ENCODE results near the gene NMRK2. TPM values are rescaled to one million over a fixed set of nuclear protein-coding genes. Genes with fewer than 3 reads are reported as not detected.

The NMRK2 gene
- total RNA-seq, 1 experiment from 2014 or later = not detected

DNA sequence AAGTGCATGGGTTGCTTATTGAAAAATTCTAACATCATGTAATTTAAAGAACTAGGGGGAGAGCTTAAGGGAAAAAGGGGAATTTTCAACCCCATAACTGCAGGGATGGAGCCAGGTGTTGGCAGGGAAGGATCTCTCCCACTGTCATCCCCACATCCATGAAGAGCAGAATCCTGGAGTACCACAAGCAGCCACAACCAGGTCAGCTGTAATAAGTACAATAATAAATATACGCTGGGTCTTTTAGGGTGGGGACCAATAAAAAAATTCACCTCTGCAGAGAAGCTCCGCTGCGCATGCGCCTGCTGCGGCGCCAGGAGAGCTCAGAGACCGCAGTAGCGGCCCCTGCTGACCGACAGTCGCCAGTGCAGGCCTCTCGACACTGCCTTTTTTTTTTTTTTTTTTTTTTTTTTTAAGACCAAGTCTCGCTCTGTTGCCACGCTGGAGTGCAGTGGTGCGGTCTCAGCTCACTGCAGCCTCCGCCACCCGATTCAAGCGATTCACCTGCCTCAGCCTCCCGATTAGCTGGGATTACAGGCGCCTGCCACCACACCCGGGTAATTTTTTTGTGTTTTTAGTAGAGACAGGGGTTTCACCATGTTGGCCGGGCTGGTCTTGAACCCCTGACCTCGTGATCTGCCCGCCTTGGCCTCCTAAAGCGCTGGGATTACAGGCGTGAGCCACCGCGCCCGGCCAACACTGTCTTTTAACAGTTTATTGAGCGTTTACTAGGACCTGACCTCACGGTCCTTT is 54.9 kb downstream of the NMRK2 start:
- Histone ChIP-seq H3K79me2 (ENCODE audit: insufficient read depth, low read length) (peaks cover 25% of the 10 kb centered on the region), H3K4me1 (ENCODE audit: control insufficient read depth in 1 of 2, insufficient read depth in 2 of 2, low read length in 2 of 2) (peaks cover 22 to 48% of the 10 kb centered on the region in 2 experiments), H2AFZ (ENCODE audit: low read depth, low read length, poor library complexity, severe bottlenecking) (peak overlapping the region; percentile 95), H4K20me1 (ENCODE audit: insufficient read depth) (peaks cover 20% of the 10 kb centered on the region; the same call in 1 of the 2 replicates), H3K36me3 (ENCODE audit: control insufficient read depth in 1 of 2, insufficient read depth in 2 of 2, low read length in 2 of 2) (peaks cover 11 to 21% of the 10 kb centered on the region in 2 experiments), H3K27ac (ENCODE audit: low read depth, low read length) (peak overlapping the region; percentile 98), H3K9me2 (ENCODE audit: insufficient read depth) (no peaks in the 10 kb centered on the region), H3K4me3 (replicated peaks in 1 of 2; ENCODE audit: low read depth in 1 of 2, low read length in 2 of 2) (peak overlapping the region; percentile 95), H3K4me2 (ENCODE audit: low read length) (peak overlapping the region; percentile 84), H3K9ac (ENCODE audit: low read length) (peak overlapping the region; percentile 99), H3K9me3 (ENCODE audit: control insufficient read depth in 1 of 2, insufficient read depth in 1 of 2, low read depth in 1 of 2, low read length in 2 of 2) (no peaks in the 10 kb centered on the region), H3K27me3 (ENCODE audit: insufficient read depth, low read length) (no peaks in the 10 kb centered on the region)
- POLR2A ChIA-PET = interaction anchor here (0.6 to 1.7 kb wide), 11 partner anchors 9 to 712 kb away, joined by 3 to 8 read pairs (median 4); partner anchors contain the start of genes DAPK3 and PIAS4
- TF ChIP-seq CBX3 (IDR thresholded peaks at IDR 0.05; ENCODE audit: low read depth) = peak; percentile 56; the same call in 1 of the 2 replicates
- TF ChIP-seq, protein P1, sequence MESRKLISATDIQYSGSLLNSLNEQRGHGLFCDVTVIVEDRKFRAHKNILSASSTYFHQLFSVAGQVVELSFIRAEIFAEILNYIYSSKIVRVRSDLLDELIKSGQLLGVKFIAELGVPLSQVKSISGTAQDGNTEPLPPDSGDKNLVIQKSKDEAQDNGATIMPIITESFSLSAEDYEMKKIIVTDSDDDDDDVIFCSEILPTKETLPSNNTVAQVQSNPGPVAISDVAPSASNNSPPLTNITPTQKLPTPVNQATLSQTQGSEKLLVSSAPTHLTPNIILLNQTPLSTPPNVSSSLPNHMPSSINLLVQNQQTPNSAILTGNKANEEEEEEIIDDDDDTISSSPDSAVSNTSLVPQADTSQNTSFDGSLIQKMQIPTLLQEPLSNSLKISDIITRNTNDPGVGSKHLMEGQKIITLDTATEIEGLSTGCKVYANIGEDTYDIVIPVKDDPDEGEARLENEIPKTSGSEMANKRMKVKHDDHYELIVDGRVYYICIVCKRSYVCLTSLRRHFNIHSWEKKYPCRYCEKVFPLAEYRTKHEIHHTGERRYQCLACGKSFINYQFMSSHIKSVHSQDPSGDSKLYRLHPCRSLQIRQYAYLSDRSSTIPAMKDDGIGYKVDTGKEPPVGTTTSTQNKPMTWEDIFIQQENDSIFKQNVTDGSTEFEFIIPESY (IDR thresholded peaks at IDR 0.05; ENCODE audit: extremely low read depth, insufficient replicate concordance, low read length) = no peak
- peak; percentile 38; the same call in 1 of the 2 replicates for TF ChIP-seq RAD21 (IDR thresholded peaks at IDR 0.05; ENCODE audit: low read depth)
- no peak for TF ChIP-seq POLR2A (IDR thresholded peaks at IDR 0.05; ENCODE audit: borderline replicate concordance, extremely low read depth, insufficient read depth, insufficient read length)
- no peak for TF ChIP-seq ELF1 (IDR thresholded peaks at IDR 0.05; ENCODE audit: borderline replicate concordance, low read depth)
- TF ChIP-seq, protein P2, sequence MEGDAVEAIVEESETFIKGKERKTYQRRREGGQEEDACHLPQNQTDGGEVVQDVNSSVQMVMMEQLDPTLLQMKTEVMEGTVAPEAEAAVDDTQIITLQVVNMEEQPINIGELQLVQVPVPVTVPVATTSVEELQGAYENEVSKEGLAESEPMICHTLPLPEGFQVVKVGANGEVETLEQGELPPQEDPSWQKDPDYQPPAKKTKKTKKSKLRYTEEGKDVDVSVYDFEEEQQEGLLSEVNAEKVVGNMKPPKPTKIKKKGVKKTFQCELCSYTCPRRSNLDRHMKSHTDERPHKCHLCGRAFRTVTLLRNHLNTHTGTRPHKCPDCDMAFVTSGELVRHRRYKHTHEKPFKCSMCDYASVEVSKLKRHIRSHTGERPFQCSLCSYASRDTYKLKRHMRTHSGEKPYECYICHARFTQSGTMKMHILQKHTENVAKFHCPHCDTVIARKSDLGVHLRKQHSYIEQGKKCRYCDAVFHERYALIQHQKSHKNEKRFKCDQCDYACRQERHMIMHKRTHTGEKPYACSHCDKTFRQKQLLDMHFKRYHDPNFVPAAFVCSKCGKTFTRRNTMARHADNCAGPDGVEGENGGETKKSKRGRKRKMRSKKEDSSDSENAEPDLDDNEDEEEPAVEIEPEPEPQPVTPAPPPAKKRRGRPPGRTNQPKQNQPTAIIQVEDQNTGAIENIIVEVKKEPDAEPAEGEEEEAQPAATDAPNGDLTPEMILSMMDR (IDR thresholded peaks at IDR 0.05 in 2 of 3, conservative IDR thresholded peaks at IDR 0.05 in 1 of 3; ENCODE audit: borderline replicate concordance in 1 of 3, insufficient read depth in 1 of 3, low read depth in 2 of 3, low read length in 2 of 3) = peak; percentile 67 to 89 (median 72); a peak in 5 of 6 replicates
- peak; percentile 33 for ATAC-seq
- RAD21 ChIA-PET (ENCODE audit: low non-redundant PET in 1 of 2, low total read pairs in 2 of 2, uncharacterized antibody in 2 of 2, unreplicated experiment in 2 of 2) = interaction anchor here (0.5 to 1.1 kb wide), 5 partner anchors 71 to 219 kb away, joined by 3 to 5 read pairs (median 4); no protein-coding TSS in a partner anchor
- no TSS peak for BruUV-seq (replicated peaks)
- peak; percentile 79 for DNase-seq (ENCODE audit: low read depth, low spot score)
- CTCF ChIA-PET = interaction anchor here (0.6 to 2.0 kb wide), 25 partner anchors 9 to 952 kb away, joined by 3 to 27 read pairs (median 5); partner anchors contain the start of genes DAPK3, MRPL54 and PIAS4
- intact Hi-C loops (cut with micrococcal nuclease) = loop anchor here (5.0 kb wide), 2 partner anchors 135 to 200 kb away; no protein-coding TSS in a partner anchor

All from HCT116 (cell line).